Stimulated activated CD4-positive, alpha-beta T cell treated with anti-CD3 and anti-CD28 coated beads, Interleukin-4, amount 100 ng/mL, for 1 hour (primary cell): Measurements from ENCODE around the gene TMEM14A.
A peak's percentile ranks its signal among the peaks of the same experiment; 100 is the strongest.
"Not testable (repeated sequence)": the region's sequence is repeated elsewhere in the genome, so short reads cannot be mapped to it uniquely, and the experiment has no call there.

ENCODE experiments used
- DNase-seq: peaks from one replicate; pipeline ENCODE4 v3.0.0-alpha.2; 2020

Gene TMEM14A, protein sequence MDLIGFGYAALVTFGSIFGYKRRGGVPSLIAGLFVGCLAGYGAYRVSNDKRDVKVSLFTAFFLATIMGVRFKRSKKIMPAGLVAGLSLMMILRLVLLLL

DNA sequence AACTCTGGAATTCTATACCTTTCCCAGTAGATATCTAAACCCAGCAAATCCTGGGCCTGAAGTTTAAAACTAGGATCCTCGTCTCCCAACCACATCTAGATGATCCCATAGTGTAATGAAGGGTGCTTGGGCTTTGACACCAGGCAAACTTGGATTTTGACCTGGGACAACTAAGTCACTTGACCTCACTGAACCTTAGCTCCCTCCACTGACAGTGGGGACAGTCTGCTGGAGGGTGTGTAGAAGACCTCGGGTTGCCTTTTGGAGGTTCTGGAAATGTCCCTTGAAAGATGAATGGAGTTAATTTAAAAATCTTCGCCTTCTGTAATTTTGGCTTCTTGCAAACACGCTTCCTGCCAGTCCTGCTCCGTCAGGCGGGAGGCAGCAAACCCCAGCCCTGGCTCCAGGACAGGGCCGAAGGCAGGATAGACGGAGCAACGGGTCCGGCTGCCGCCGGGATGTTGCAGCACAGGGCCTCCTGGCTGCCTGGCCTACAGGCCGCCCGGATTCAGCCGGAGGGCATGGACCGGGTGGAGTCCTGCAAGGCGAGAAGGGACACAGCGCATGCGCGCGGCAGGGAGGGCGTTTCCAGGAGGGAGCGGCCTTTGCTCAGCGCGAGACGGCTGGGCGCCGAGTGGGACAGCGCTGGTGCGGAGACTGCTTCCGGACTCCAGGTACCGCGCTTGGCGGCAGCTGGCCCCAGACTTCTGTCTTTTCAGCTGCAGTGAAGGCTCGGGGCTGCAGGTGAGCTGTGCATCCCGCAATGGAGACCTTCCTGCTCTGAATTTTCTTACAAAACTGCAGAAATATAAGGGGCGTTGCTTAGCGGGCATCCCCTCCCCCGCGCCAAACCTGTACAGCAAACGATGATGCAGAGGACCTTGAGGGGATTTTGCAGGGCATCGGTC lies at the start of gene TMEM14A:
TMEM14A (plus strand) TSS at position 612 of the 908 bp plus-strand sequence. CDS start 5,990 bp downstream, outside the sequence.
- peak; percentile 93 for DNase-seq

DNA sequence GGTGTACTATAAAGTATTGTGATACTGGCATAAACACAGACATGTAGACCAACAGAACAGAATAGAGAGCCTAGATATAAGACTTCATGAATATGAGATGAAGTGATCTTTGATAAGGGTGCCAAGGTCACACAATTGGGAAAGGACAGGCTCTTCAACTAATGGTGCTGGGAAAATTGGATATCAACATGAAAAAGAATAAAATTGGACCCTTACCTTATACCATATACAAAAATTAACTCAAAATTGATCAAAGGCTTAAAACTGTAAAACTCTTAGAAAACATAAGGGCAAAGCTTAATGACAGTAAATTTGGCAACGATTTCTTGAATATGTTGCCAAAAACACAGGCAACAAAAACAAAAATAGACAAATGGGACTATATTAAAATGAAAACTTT lies 49.3 kb upstream of the TMEM14A start:
- DNase-seq, result no peak

DNA sequence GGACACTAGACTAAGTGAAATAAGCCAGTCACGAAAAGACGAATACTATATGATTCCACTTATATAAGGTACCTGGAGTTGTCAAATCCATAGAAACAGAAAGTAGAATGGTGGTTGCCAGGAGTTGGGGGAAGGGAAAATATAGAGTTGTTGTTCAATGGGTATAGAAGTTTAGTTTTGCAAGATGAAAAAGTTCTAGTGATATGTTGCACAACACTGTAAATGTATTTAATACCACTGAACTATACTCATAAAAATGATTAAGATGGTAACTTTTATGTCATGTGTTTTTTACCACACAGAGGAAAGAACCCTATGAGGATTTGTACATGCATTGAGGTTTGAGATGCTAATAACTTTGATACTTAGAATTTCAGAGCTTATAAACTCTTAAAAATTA lies 48.1 kb upstream of the TMEM14A start:
- no peak for DNase-seq

DNA sequence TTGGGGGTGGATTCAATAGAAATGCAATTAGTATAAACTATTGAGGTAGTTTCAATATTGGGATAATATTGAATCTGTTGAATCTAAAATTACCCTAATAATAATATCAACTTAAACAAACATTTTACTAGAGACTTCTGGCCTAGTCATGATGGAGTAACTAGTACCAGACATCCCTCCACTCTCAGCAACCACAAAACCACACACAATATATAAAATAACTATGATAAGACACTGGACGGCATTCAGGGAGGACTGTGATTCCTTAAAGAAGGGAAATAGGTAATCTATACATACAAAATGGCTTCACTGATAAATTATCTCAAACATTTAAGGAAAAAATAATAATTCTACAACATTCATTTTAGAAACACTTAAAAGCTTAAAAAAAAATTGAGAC lies 38.9 kb upstream of the TMEM14A start:
- DNase-seq, result no peak

DNA sequence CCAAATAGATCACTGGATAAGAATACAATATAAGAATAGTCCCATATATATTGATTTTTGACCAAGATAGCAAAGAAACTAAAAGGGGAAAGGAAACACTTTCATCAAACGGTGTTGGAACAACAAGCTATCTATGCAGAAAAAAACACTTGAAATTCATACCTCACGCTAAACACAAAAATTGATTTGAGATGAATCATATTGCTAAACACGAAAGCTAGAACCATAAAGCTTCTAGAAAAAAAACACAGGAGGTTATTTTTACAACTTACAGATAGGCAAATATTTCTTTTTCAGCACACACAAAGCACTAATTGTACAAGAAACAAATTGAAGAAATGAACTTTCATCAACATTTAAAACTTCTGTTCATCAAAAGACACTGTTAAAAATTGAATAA lies 36.7 kb upstream of the TMEM14A start:
- DNase-seq, result no peak

DNA sequence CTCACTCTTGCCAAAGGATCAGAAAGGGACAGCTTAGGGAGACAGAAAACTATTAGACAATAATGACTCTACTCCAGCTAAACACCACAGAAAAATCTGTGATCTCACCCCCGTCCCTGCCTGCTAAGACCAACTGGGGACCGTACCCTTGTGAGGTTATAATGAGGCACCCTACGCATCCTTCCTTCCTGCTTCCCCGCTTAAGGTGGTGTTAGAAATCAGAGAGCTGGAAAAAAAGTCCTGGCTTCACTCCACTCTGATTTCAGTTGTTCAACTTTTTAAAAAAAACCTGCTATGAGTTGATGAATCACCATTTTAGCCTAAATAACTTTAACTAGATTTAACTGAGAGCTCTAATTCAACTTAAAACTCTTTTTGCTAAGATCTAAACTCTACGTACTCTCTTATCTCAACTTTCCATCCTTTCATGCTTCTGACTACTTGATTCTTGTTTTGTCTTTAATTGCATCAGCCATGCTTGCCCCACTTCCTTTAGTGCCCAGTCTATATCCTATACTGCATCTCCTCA lies 35.8 kb upstream of the TMEM14A start:
- no peak for DNase-seq

DNA sequence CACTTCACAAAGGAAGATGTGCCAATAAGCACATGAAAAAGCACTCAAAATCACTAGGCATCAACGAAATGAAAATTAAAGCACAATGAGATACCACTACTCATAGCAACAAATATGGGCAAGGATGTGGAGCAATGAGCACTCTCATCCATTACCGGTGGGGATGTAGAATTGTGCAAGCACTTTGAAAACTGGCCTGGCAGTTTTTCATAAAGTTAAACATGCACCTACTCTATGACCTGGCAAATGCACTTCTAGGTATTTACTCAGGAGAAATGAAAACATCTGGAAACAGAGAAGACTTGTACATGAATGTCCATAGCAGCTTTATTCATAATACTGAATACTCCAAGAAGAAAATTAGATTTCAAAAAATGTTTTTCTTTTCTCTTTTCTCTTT lies 34.1 kb upstream of the TMEM14A start:
- no peak for DNase-seq

DNA sequence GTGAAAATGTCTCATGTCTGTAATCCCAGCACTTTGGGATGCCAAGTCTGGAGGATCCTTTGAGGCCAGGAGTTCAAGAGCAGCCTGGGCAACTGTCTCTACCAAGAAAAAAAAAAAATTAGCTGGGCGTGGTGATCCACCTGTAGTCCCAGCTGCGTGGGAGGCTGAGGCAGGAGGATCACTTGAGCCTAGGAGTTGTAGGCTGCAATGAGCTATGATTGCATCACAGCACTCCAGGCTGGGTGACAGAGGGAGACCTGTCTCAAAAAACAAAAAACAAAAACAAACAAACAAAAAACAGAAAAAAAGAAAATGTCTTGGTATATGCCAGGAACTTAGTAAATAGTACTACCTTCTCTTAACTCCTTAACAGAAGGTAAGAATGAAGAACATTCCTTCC lies 31.4 kb upstream of the TMEM14A start:
- DNase-seq, result no peak

DNA sequence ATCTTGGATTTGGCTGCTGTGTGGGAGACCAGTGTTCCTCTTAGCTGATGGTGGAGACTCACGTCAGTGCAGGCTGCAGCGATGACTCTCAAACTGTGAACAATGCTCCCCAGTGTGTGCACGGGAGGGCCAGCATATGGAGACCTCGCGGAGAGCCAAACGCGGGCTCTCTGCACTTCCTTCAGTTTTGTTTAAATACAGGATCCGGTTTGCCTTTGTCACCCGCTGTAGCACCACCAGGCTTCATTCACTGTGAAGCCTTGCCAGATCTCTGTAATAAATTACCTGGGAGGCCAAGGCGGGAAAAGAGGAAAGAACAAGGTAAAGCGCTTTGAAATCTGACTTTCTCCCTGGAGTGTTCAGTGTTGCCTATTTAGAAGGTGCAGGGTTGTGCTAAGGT lies 30.7 kb upstream of the TMEM14A start:
- no peak for DNase-seq

DNA sequence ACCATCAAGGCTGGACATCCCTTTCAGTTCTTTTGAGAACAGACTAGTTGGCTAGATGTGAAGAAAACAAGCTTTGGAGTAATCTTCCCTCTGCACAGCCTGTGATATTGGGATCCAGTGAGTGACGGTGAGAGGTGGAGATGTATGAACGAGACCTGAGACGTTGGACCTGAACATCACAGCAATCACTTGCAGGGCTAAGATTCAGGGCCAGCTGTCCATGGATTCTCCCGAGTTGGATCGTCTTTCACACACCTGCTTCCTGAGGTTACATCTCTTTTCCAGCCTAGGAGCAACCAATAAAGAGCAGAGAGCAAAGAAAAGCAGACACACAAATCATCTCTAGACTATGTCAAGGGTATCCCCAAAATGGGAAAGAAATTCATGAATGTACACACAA lies 30.0 kb upstream of the TMEM14A start:
- no peak for DNase-seq

DNA sequence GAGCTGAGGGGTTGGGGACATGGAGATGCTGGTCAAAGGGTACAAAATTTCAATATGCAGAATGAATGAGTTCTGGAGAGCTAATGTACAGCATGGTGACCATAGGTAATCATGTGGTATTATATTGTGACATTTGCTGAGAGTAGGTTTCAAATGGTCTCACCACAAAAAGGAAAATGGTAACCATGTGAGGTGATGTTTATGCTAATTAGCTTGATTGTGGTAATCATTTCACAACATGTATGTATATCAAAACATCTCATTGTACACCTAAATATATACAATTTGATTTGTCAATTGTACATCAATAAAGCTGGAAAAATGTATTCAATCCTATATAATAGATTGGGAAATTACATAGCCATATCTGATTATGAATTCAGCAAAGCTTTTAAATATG lies 29.5 kb upstream of the TMEM14A start:
- no peak for DNase-seq

DNA sequence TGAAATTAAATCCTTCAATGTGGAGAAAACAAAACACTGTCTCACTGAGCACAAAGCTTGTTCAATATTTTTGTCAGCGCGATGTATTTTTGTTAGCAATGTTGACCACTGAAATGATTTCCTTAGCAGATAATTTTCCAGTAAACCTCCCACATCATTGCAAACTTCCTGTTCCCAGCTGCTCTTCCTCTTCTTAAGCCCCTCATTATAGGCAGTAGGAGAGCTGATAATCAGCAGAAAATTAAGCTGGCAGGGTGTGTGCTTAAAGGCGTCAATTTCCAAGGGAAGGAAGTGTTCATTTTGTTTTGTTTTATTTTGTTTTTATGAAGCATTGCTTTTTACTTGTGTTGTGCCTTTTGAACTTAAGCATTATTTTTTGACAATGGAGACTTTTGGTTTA lies 29.1 kb upstream of the TMEM14A start:
- no peak for DNase-seq

DNA sequence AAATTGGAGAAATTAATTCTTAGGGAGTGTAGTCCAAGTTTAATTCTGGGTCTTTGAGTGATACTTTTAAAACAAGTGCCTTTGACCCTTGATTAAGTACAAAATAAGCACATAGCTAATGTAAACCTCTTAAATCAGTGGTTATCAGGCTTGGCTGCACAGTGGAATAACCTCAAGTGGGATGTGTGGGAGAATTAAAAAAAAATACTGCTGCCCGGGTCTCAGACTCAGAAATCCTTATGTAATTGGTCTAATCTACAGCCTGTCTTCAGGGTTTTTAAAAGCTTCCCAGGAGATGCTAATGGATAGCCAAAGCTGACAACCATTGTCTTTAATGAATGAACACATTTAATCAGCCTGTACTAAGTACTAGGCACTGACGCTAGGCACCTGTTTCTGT lies 28.5 kb upstream of the TMEM14A start:
- DNase-seq, result no peak

DNA sequence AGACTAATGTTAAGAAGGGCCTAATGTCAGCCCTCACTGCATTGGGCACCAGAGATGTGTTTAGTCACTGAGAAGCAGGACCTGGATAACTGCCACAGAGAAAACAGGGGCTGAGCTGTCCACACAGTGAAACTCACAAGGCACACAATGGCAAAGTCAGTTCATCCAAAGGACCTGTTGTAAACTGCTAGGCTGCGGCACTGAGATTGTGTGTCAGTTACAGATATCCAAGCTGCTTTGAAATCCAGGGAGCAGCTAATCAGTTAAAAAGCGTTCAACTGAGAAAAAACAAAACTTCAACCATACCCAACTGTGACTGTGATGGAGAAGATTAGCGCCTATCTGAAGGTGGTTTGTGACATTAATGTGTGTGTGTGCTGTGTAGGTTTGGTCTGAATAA lies 27.8 kb upstream of the TMEM14A start:
- no peak for DNase-seq

DNA sequence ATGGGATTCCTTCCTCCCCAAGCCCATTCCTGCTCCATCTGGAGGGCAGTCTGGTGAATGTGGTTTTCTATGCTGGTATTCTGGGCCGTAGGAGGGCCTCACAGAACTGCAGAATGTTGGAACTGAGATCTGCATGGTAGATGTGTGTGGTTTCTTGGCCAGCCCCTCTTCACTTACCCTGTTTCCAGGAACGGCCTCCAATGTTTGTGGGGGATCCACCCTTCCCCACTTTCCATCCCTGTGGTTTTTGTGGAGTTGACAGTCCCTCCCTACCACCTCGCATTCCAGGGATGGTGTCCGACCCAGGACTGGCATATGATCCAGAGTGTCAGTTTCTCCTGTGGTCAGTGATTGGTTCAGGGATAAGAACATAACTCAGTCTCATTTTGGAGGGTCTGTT lies 26.7 kb upstream of the TMEM14A start:
- DNase-seq, result no peak

DNA sequence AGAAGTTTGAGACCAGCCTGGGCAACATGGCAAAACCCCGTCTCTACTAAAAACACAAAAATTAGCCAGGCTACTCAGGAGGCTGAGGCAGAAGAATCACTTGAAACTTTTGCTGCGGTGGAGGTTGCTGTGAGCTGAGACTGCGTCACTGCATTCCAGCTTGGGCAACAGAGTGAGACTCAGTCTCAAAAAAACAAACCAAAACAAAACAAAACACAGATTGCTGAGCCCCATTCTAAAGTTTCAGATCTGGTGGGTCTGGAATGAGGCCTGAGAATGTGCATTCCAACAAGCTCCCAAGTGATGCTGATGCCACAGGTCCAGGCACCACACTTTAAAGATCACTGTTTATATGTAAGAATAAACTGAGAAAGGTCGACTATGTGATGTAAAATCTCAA lies 24.9 kb upstream of the TMEM14A start:
- no peak for DNase-seq

DNA sequence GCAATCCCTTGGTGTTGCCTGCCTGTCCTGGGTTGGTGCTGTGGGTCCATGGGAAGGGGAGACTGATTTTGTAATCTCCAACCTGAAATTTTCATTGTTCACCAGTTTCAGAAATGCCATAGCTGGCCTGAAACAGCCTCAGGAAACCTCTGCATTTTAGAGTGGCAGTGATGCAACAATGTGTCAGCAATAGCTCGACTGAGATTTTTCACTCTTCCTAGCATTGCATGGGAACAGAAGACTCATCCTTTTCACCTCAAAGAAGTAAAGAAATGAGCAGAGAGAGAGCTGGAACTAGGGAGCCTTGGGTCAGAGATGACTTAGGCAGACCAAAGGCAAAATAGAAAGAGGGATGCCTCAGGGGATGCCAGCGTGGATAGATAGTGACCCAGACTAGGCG lies 23.7 kb upstream of the TMEM14A start:
- DNase-seq, result no peak

DNA sequence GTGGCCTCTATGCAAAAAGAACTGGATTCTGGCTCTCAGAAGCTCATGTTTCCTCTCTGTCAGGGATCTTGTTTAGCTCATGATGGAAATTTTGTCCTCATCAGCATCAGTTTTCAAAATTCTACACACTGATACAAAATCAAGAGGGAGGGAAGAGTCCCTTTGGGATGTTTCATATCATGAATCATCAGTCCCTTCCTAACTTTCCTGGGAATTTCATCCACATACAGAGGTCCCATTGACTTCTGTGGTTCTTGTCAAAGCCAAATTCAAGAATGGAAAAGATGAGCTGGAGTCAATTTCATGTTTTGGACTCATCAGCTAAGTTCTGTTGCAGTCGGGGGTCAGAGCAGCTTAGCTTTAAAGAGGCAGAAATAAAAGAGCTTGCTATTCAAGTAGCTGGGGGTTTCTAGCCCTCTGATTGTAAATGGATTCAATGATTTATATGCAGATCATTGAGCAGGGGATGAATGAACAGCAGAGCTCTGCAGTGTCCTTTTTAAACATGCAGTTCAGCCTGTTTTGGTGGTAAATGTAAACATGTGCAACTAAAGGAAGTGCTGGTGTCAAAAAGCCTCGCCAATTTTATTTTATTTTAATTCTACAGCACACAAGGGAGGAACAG lies 21.3 kb upstream of the TMEM14A start:
- no peak for DNase-seq

DNA sequence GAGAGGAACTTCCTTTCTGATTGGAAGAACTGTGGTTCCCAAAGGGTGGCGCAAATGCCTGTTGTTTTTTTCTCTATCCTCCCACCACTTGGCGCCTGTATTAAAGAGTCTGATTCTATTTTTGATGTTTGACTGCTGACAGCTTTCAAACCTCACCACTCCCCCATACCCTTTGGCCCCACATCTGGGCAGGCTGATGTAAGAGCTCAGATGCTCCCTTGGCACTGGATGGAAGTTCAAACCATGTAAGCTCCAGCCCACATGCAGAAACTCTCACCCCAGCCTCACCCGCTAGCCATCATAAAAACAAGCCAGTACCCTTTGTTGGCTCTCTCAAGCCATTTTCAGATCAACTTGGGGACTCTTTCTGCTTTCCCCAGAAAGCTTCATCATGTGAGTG lies 20.0 kb upstream of the TMEM14A start:
- DNase-seq, result no peak

DNA sequence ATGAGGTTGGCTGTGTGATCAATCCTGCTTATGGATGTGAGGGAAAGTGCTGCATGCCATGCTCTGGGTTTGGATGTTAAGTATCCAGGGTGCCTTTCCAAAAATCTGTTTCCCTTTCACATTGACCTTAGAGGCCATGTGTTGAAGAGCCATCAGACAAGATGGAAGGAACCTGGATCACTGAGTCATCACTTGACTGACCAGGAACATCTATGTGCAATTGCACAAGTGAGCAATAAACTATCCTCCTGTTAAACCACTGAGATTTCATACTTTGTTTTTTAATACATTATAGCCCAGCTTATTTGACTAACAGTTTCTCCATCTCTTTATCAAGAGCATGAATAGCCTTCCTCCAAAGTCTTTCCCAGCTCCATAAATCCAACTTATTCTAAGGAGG lies 17.8 kb upstream of the TMEM14A start:
- DNase-seq, result no peak

DNA sequence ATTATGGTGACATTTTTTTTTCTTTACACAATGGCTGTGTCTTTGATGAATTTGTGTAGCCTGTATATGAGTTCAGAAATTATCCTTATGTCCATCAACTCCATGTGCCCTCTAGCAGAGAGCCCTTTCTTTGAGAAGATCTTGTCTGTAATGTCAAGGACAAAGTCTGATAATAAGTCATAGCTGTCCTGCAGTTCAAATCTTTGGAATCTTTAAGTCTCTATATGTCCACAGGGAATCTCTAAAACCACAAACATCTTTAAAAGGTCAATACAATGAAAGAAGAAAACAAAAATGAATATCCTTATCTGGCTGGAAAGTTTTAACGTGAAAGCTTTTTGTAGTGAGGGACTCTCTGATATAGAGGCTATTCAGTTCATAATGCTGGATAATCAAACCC lies 16.9 kb upstream of the TMEM14A start:
- DNase-seq, result no peak

DNA sequence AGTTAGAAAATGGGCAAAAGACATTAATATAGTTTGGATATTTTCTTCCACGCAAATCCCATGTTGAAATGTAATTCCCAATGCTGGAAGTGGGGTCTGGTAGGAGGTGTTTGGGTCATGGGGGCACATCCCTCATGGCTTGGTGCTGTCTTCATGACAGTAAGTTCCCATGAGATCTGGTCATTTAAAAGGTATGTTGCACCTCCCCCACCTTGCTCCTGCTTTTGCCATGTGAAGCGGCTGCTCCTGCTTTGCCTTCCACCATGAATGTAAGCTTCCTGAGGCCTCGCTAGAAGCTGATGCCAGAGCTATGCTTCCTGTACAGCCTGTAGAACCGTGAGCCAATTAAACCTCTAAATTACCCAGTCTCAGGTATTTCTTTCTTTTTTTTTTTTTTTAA lies 16.3 kb upstream of the TMEM14A start:
- no peak for DNase-seq

DNA sequence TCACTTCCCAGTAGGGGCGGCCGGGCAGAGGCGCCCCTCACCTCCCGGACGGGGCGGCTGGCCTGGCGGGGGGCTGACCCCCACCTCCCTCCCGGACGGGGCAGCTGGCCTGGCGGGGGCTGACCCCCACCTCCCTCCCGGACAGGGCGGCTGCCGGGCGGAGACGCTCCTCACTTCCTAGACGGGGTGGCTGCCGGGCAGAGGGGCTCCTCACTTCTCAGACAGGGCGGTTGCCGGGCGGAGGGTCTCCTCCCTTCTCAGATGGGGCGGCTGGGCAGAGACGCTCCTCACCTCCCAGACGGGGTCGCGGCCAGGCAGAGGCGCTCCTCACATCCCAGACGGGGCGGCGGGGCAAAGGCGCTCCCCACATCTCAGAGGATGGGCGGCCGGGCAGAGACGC lies 15.0 kb upstream of the TMEM14A start:
- not testable (repeated sequence) for DNase-seq

DNA sequence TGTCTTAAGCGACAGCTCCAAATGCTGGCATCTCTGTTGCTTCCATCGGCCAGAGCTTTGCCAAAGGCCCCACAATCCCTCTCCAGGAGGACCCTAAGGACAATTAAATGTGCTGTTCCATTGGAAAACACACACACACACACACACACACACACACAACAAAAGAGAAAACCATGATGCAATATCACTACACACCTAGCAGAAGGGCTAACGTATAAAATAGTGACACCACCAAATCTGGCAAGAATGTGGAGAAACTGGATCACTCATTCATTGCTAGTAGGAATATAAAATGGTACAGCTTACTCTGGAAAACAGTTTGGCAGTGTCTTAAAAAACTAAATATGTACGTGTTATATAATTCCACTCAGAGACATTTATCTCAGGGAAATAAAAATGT lies 13.0 kb upstream of the TMEM14A start:
- no peak for DNase-seq
